Endothelial cell of umbilical vein (primary cell): Measurements from ENCODE around the gene SDK2. TPM values are rescaled to one million over a fixed set of nuclear protein-coding genes. Genes with fewer than 3 reads are reported as not detected.

ENCODE experiments used
- BruUV-seq: library from RNA; stranded (reverse); fragments of 400-500 nt; replicated peaks from 2 replicates; lab custom pipeline; 2021; lab: Mats Ljungman, UMichigan
- CTCF ChIA-PET: fragments of 300-600, 350-600 bp; sonication (Branson Sonifier 250); formaldehyde crosslinking; loops from one replicate; lab custom pipeline; 2021; ENCODE audit warnings: antibody characterized with exemption, inconsistent platforms; lab: Charles Lee
- POLR2A ChIA-PET: fragments of 300-600, 350-600 bp; sonication (Branson Sonifier 250); formaldehyde crosslinking; loops from one replicate; lab custom pipeline; 2021; ENCODE audit warnings: antibody characterized with exemption, inconsistent platforms; lab: Charles Lee
- DNase-seq: peaks from one replicate; pipeline ENCODE4 v3.0.0-alpha.2; 2011; ENCODE audit warnings: low read depth, low spot score
- FAIRE-seq: peaks from 2 replicates; lab custom pipeline; 2011; peaks lifted over from hg19 to GRCh38; lab: Jason Lieb, UNC
- H2AFZ ChIP-seq: 2 replicates; pipeline ENCODE4 v1.6.0; 2012; ENCODE audit warnings: low read depth, low read length, control low read depth, inconsistent platforms
- H3K27ac ChIP-seq: 2 replicates; pipeline ENCODE4 v1.5.1; 2011; ENCODE audit warnings: low read depth, mild to moderate bottlenecking, control low read depth, low read length, moderate library complexity; ENCODE audit not compliant: insufficient read depth
- H3K27me3 ChIP-seq, 2 experiments: 2 replicates each; pipeline versions ENCODE4 v1.6.0 to v1.6.1; 2011; ENCODE audit warnings: low read length in 2 of 2, mixed read lengths in 1 of 2; ENCODE audit not compliant: control insufficient read depth in 2 of 2, insufficient read depth in 2 of 2
- H3K36me3 ChIP-seq, 2 experiments: 2 replicates in 1 of 2; 3 replicates in 1 of 2; pipeline ENCODE4 v1.5.1; 2011; ENCODE audit warnings: low read length in 2 of 2, mild to moderate bottlenecking in 1 of 2, moderate library complexity in 1 of 2; ENCODE audit not compliant: control insufficient read depth in 2 of 2, insufficient read depth in 2 of 2; ENCODE audit errors: extremely low read depth in 1 of 2
- H3K4me1 ChIP-seq: 3 replicates; pipeline ENCODE4 v1.5.1; 2011; ENCODE audit warnings: mild to moderate bottlenecking, low read length; ENCODE audit not compliant: control insufficient read depth, insufficient read depth; ENCODE audit errors: extremely low read depth
- H3K4me2 ChIP-seq: 2 replicates; pipeline ENCODE4 v1.6.1; 2011; ENCODE audit warnings: low read length, control low read depth, mixed read lengths; ENCODE audit not compliant: insufficient read depth
- H3K4me3 ChIP-seq, 3 experiments: fragments of 200-600 bp in 1 of 3; sonication (generic), shearing (Covaris generic) in 1 of 3; replicated peaks in 1 of 3; 2 replicates each; pipeline ENCODE4 v1.5.1; 2011 to 2016; ENCODE audit warnings: control low read depth in 3 of 3, low read length in 3 of 3, mild to moderate bottlenecking in 2 of 3, inconsistent platforms in 1 of 3, low read depth in 1 of 3, moderate library complexity in 1 of 3; ENCODE audit not compliant: insufficient read depth in 1 of 3
- H3K79me2 ChIP-seq: 2 replicates; pipeline ENCODE4 v1.6.0; 2012; ENCODE audit warnings: low read length, inconsistent platforms; ENCODE audit not compliant: control insufficient read depth, insufficient read depth
- H3K9ac ChIP-seq: replicated peaks from 2 replicates; pipeline ENCODE3; 2011; ENCODE audit warnings: low read length, control low read depth; ENCODE audit not compliant: insufficient read depth; ENCODE audit errors: extremely low read depth
- H3K9me1 ChIP-seq: replicated peaks from 3 replicates; pipeline ENCODE4 v1.6.0; 2011; ENCODE audit warnings: mild to moderate bottlenecking, low read length; ENCODE audit not compliant: control insufficient read depth, insufficient read depth; ENCODE audit errors: extremely low read depth
- H3K9me3 ChIP-seq: replicated peaks from 2 replicates; pipeline ENCODE4 v1.5.1; 2012; ENCODE audit warnings: low read length, inconsistent platforms; ENCODE audit not compliant: control insufficient read depth, insufficient read depth
- H4K20me1 ChIP-seq: replicated peaks from 2 replicates; pipeline ENCODE3; 2011; ENCODE audit warnings: mild to moderate bottlenecking, low read length; ENCODE audit not compliant: control insufficient read depth, insufficient read depth; ENCODE audit errors: extremely low read depth
- EZH2 ChIP-seq: IDR thresholded peaks from 2 replicates; pipeline ENCODE4 v1.6.1; 2012; ENCODE audit warnings: borderline replicate concordance, low read depth, mild to moderate bottlenecking, moderate library complexity, low read length, inconsistent platforms; ENCODE audit not compliant: severe bottlenecking
- FOS ChIP-seq: IDR thresholded peaks from 2 replicates; pipeline ENCODE4 v1.6.1; 2011; ENCODE audit warnings: mild to moderate bottlenecking, low read length, moderate library complexity, borderline replicate concordance; ENCODE audit not compliant: insufficient read depth
- GATA2 ChIP-seq: IDR thresholded peaks from 2 replicates; pipeline ENCODE4 v1.7.0; 2011; ENCODE audit warnings: low read depth, mild to moderate bottlenecking, moderate library complexity, mixed read lengths, low read length; ENCODE audit not compliant: insufficient read length, insufficient read depth
- JUN ChIP-seq: IDR thresholded peaks from 2 replicates; pipeline ENCODE4 v1.6.1; 2011; ENCODE audit warnings: borderline replicate concordance, low read depth; ENCODE audit not compliant: insufficient read length, insufficient read depth
- MYC ChIP-seq: IDR thresholded peaks from one replicate; pipeline ENCODE4 v1.6.1; 2011; ENCODE audit warnings: mild to moderate bottlenecking, low read depth, low read length
- POLR2A ChIP-seq: IDR thresholded peaks from 2 replicates; pipeline ENCODE4 v1.6.1; 2012; ENCODE audit warnings: low read depth, mild to moderate bottlenecking, control low read depth, low read length
- POLR2AphosphoS5 ChIP-seq: IDR thresholded peaks from 2 replicates; pipeline ENCODE4 v1.6.1; 2012; ENCODE audit warnings: low read depth, mild to moderate bottlenecking, control low read depth, low read length, moderate library complexity; ENCODE audit not compliant: insufficient read depth
- dilution Hi-C: fragments of 300-500 bp; cut with MboI; formaldehyde crosslinking; loops from one replicate; pipeline ENCODE4 v1.15.0; 2019; ENCODE audit warnings: low sequenced_read_pairs; ENCODE audit not compliant: extremely low pct_ligation_motif_present
- intact Hi-C: fragments of 100-400 bp; cut with micrococcal nuclease; formaldehyde crosslinking; loops from one replicate; pipeline ENCODE4 v1.10.0; 2022
- polyA plus RNA-seq, 4 experiments: library from polyadenylated mRNA; depleted of rRNA in 3 of 4; stranded (reverse) in 3 of 4; unstranded in 1 of 4; fragments of >200 nt; gene quantifications; 2 replicates each; pipeline versions ENCODE4 v1.2.1 to v1.2.3, GENCODE V29; 2011 to 2012; ENCODE audit warnings: missing spikeins in 1 of 4
- total RNA-seq: library from RNA; stranded (reverse); gene quantifications from 2 replicates; pipeline ENCODE4 v1.2.3, GENCODE V29; 2021
- TF ChIP-seq, protein P1 (sequence below): IDR thresholded peaks from 2 replicates; pipeline ENCODE4 v1.6.1; 2011; ENCODE audit not compliant: insufficient read depth, insufficient read length
- TF ChIP-seq, protein P2 (sequence below), 2 donors: IDR thresholded peaks; 1 replicate in 1 of 2; 2 replicates in 1 of 2; pipeline ENCODE4 v1.5.1; 2011; ENCODE audit warnings: low read length in 2 of 2, mild to moderate bottlenecking in 2 of 2, moderate library complexity in 2 of 2, control low read depth in 1 of 2, inconsistent platforms in 1 of 2, low read depth in 1 of 2; ENCODE audit not compliant: insufficient read depth in 1 of 2; ENCODE audit errors: extremely low read depth in 1 of 2

SDK2 gene
- total and polyA plus RNA-seq, 2 donors (not counting 3 experiments of a cell fraction or from before 2014, with no cell fraction given) = not detected

DNA sequence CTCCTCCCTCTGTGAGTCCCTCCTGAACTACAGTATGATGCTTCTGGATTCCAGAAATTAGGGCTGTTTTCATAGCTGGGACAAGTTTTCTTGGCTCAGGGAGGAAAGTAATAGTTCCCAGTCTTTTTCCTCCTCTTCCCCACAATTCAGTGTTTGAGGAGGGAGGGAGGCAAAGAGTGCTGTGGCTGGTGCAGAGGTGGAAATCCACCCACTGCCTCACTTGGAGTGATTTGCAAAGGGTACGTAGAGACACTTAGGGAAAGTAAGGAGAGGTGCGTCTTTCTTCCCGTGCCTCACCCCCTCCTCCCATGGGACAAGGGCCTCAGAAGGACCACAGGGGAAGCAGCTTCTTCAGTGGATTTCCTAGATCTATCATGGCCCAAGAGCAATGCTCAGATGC lies 21.9 kb downstream of the SDK2 start:
- Histone ChIP-seq H3K4me1 (no peaks in the 10 kb centered on the region), H3K4me2 (no peak overlapping the region), H3K27me3 (no peaks in the 10 kb centered on the region), H3K9ac (no peak overlapping the region), H2AFZ (no peak overlapping the region), H3K27ac (no peak overlapping the region), H4K20me1 (no peaks in the 10 kb centered on the region), H3K9me3 (no peaks in the 10 kb centered on the region), H3K36me3 (no peaks in the 10 kb centered on the region), H3K9me1 (no peaks in the 10 kb centered on the region), H3K4me3 (no peak overlapping the region), H3K79me2 (no peaks in the 10 kb centered on the region)
- BruUV-seq = no TSS peak
- FAIRE-seq = no peak
- dilution Hi-C loops = no loop called here
- DNase-seq = no peak
- ChIA-PET POLR2A (no interaction called here), CTCF (no interaction called here)
- no peak for TF ChIP-seq EZH2
- TF ChIP-seq, protein P1, sequence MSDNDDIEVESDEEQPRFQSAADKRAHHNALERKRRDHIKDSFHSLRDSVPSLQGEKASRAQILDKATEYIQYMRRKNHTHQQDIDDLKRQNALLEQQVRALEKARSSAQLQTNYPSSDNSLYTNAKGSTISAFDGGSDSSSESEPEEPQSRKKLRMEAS = no peak
- TF ChIP-seq FOS = no peak
- TF ChIP-seq, protein P2, sequence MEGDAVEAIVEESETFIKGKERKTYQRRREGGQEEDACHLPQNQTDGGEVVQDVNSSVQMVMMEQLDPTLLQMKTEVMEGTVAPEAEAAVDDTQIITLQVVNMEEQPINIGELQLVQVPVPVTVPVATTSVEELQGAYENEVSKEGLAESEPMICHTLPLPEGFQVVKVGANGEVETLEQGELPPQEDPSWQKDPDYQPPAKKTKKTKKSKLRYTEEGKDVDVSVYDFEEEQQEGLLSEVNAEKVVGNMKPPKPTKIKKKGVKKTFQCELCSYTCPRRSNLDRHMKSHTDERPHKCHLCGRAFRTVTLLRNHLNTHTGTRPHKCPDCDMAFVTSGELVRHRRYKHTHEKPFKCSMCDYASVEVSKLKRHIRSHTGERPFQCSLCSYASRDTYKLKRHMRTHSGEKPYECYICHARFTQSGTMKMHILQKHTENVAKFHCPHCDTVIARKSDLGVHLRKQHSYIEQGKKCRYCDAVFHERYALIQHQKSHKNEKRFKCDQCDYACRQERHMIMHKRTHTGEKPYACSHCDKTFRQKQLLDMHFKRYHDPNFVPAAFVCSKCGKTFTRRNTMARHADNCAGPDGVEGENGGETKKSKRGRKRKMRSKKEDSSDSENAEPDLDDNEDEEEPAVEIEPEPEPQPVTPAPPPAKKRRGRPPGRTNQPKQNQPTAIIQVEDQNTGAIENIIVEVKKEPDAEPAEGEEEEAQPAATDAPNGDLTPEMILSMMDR (IDR thresholded peaks at IDR 0.05; ENCODE audit: extremely low read depth in 1 of 2, insufficient read depth in 1 of 2, low read depth in 1 of 2, low read length in 2 of 2) = no peak
- TF ChIP-seq POLR2AphosphoS5 = no peak
- TF ChIP-seq POLR2A = no peak
- no peak for TF ChIP-seq MYC
- TF ChIP-seq JUN = no peak
- no peak for TF ChIP-seq GATA2
- intact Hi-C loops = no loop called here
